HepG2 (cell line): Measurements from ENCODE around the gene DRAM1. TPM values are rescaled to one million over a fixed set of nuclear protein-coding genes. Genes with fewer than 3 reads are reported as not detected.
A peak's percentile ranks its signal among the peaks of the same experiment; 100 is the strongest.

ENCODE experiments used
- GTF3A ChIP-seq: sonication (generic); formaldehyde crosslinking; conservative IDR thresholded peaks from 2 replicates; pipeline ENCODE4 v1.4.0; 2020; ENCODE audit warnings: mild to moderate bottlenecking, missing genetic modification reagents
- SMAD9 ChIP-seq: sonication (generic); formaldehyde crosslinking; IDR thresholded peaks from 2 replicates; pipeline ENCODE4 v1.5.1; 2020; ENCODE audit warnings: mild to moderate bottlenecking, missing genetic modification reagents
- TEAD2 ChIP-seq: sonication (generic); formaldehyde crosslinking; IDR thresholded peaks from 2 replicates; pipeline ENCODE4 v1.9.0; 2021; ENCODE audit warnings: missing genetic modification reagents
- THYN1 ChIP-seq: sonication (generic); formaldehyde crosslinking; IDR thresholded peaks from 2 replicates; pipeline ENCODE4 v1.8.1; 2023; ENCODE audit warnings: low read depth, mild to moderate bottlenecking, moderate library complexity, missing genetic modification reagents, borderline replicate concordance
- ZNF124 ChIP-seq: sonication (generic); formaldehyde crosslinking; IDR thresholded peaks from 2 replicates; pipeline ENCODE4 v1.4.0; 2020; ENCODE audit warnings: missing genetic modification reagents
- ZNF318 ChIP-seq: sonication (generic); formaldehyde crosslinking; IDR thresholded peaks from 2 replicates; pipeline ENCODE4 v1.4.0; 2020; ENCODE audit warnings: mild to moderate bottlenecking, missing genetic modification reagents
- ZNF432 ChIP-seq: sonication (generic); formaldehyde crosslinking; IDR thresholded peaks from 2 replicates; pipeline ENCODE4 v1.5.0; 2020; ENCODE audit warnings: missing genetic modification reagents, mild to moderate bottlenecking, borderline replicate concordance
- ZNF660 ChIP-seq: sonication (generic); formaldehyde crosslinking; IDR thresholded peaks from 2 replicates; pipeline ENCODE4 v1.5.1; 2020; ENCODE audit warnings: mild to moderate bottlenecking, low read depth, missing genetic modification reagents, borderline replicate concordance
- polyA plus RNA-seq, 8 experiments: library from polyadenylated mRNA; depleted of rRNA in 3 of 8; stranded (reverse) in 7 of 8; unstranded in 1 of 8; fragments of >200 nt; fragmentation: Illumina TruSeq in 4 of 8; extraction: Trizol in 4 of 8; gene quantifications; 2 replicates each; pipeline versions ENCODE4 v1.2.1 to v1.2.3, GENCODE V29; 2011 to 2016; ENCODE audit warnings: low read depth in 4 of 8, missing spikeins in 1 of 8, mixed read lengths in 1 of 8; ENCODE audit not compliant: insufficient read depth in 1 of 8
- total RNA-seq, 5 experiments: library from RNA; depleted of rRNA; stranded (reverse); fragments of >200 nt; fragmentation: Illumina TruSeq; extraction: Trizol; gene quantifications; 2 replicates each; pipeline ENCODE4 v1.2.3, GENCODE V29; 2016; ENCODE audit warnings: low read depth in 1 of 5
- TF ChIP-seq, protein P1 (sequence below): sonication (generic); formaldehyde crosslinking; IDR thresholded peaks from 2 replicates; pipeline ENCODE4 v1.4.0; 2020; ENCODE audit warnings: missing genetic modification reagents, mild to moderate bottlenecking, borderline replicate concordance
- TF ChIP-seq, protein P2 (sequence below): sonication (generic); formaldehyde crosslinking; IDR thresholded peaks from 2 replicates; pipeline ENCODE4 v1.5.1; 2020; ENCODE audit warnings: mild to moderate bottlenecking, missing genetic modification reagents, borderline replicate concordance
- TF ChIP-seq, protein P3 (sequence below): sonication (generic); formaldehyde crosslinking; IDR thresholded peaks from 2 replicates; pipeline ENCODE4 v1.8.1; 2023; ENCODE audit warnings: missing genetic modification reagents, inconsistent platforms, borderline replicate concordance
- TF ChIP-seq, protein P4 (sequence below): sonication (generic); formaldehyde crosslinking; IDR thresholded peaks from 2 replicates; pipeline ENCODE4 v1.8.0; 2022; ENCODE audit warnings: missing genetic modification reagents, mild to moderate bottlenecking, borderline replicate concordance

DRAM1 gene
- total and polyA plus RNA-seq, 2 of the 13 experiments (the other 11 are each of a cell fraction or from before 2014, with no cell fraction given), result 20.9 to 32.6 TPM

- TF ChIP-seq, protein P1, sequence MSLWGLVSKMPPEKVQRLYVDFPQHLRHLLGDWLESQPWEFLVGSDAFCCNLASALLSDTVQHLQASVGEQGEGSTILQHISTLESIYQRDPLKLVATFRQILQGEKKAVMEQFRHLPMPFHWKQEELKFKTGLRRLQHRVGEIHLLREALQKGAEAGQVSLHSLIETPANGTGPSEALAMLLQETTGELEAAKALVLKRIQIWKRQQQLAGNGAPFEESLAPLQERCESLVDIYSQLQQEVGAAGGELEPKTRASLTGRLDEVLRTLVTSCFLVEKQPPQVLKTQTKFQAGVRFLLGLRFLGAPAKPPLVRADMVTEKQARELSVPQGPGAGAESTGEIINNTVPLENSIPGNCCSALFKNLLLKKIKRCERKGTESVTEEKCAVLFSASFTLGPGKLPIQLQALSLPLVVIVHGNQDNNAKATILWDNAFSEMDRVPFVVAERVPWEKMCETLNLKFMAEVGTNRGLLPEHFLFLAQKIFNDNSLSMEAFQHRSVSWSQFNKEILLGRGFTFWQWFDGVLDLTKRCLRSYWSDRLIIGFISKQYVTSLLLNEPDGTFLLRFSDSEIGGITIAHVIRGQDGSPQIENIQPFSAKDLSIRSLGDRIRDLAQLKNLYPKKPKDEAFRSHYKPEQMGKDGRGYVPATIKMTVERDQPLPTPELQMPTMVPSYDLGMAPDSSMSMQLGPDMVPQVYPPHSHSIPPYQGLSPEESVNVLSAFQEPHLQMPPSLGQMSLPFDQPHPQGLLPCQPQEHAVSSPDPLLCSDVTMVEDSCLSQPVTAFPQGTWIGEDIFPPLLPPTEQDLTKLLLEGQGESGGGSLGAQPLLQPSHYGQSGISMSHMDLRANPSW (CRISPR knock-in tag), result no peak
- TF ChIP-seq, protein P2, sequence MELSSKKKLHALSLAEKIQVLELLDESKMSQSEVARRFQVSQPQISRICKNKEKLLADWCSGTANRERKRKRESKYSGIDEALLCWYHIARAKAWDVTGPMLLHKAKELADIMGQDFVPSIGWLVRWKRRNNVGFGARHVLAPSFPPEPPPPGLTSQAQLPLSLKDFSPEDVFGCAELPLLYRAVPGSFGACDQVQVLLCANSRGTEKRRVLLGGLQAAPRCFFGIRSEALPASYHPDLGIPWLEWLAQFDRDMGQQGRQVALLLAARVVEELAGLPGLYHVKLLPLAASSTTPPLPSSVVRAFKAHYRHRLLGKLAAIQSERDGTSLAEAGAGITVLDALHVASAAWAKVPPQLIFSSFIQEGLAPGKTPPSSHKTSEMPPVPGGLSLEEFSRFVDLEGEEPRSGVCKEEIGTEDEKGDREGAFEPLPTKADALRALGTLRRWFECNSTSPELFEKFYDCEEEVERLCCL (CRISPR knock-in tag), result no peak
- TF ChIP-seq, protein P3, sequence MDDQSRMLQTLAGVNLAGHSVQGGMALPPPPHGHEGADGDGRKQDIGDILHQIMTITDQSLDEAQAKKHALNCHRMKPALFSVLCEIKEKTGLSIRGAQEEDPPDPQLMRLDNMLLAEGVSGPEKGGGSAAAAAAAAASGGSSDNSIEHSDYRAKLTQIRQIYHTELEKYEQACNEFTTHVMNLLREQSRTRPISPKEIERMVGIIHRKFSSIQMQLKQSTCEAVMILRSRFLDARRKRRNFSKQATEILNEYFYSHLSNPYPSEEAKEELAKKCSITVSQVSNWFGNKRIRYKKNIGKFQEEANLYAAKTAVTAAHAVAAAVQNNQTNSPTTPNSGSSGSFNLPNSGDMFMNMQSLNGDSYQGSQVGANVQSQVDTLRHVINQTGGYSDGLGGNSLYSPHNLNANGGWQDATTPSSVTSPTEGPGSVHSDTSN, result no peak
- TF ChIP-seq, protein P4, sequence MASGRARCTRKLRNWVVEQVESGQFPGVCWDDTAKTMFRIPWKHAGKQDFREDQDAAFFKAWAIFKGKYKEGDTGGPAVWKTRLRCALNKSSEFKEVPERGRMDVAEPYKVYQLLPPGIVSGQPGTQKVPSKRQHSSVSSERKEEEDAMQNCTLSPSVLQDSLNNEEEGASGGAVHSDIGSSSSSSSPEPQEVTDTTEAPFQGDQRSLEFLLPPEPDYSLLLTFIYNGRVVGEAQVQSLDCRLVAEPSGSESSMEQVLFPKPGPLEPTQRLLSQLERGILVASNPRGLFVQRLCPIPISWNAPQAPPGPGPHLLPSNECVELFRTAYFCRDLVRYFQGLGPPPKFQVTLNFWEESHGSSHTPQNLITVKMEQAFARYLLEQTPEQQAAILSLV (CRISPR knock-in tag), result peak; percentile 88; the same call in 1 of the 2 replicates
- TF ChIP-seq ZNF318 (0 out of 2 replicates have a peak, but pooled peaks have one; percentile 22), SMAD9 (CRISPR knock-in tag) (peak; percentile 84; the same call in 1 of the 2 replicates), TEAD2 (CRISPR knock-in tag) (no peak), ZNF432 (no peak), GTF3A (CRISPR knock-in tag) (no peak), ZNF660 (CRISPR knock-in tag) (no peak), THYN1 (no peak), ZNF124 (CRISPR knock-in tag) (peak; percentile 82)
These were observed at the start of gene DRAM1 (continued) for GRCh38 chr12:101876861-101877805.
